ENCODE results near the gene LDB2. TPM values are rescaled to one million over a fixed set of nuclear protein-coding genes. Genes with fewer than 3 reads are reported as not detected.
"Not testable (repeated sequence)": the region's sequence is repeated elsewhere in the genome, so short reads cannot be mapped to it uniquely, and the experiment has no call there.

Gene LDB2
- polyA plus RNA-seq, 2 donors: 3.5 to 4.4 TPM

GRCh38 chr4:16544251-16544721 is 354.2 kb downstream of the LDB2 start:
- H3K9me3 ChIP-seq (ENCODE audit: control insufficient read depth in 2 of 2, insufficient read depth in 1 of 2, low read depth in 1 of 2, low read length in 1 of 2): no peaks in the 10 kb centered on the region
- no peak overlapping the region for H3K4me3 ChIP-seq (ENCODE audit: low read depth in 1 of 2, low read length in 2 of 2)
- WGBS, 2 donors: 65 to 72% methylated on average over 6 of the region's 6 CpGs
- H3K27ac ChIP-seq (ENCODE audit: low read depth in 2 of 2, low read length in 1 of 2): no peak overlapping the region
- no peaks in the 10 kb centered on the region for H3K36me3 ChIP-seq (ENCODE audit: control insufficient read depth in 2 of 2, insufficient read depth in 2 of 2, low read length in 1 of 2)
- no peaks in the 10 kb centered on the region for H3K27me3 ChIP-seq (ENCODE audit: control insufficient read depth in 1 of 2, insufficient read depth in 2 of 2, low read length in 2 of 2)
- no peaks in the 10 kb centered on the region for H3K4me1 ChIP-seq (ENCODE audit: control insufficient read depth in 2 of 2, insufficient read depth in 2 of 2, low read length in 1 of 2)

GRCh38 chr4:16537926-16538325 is 360.5 kb downstream of the LDB2 start:
- WGBS, 2 donors: 46 to 58% methylated on average over 1 of the region's 1 CpG
- peaks cover 0 to 4% of the 10 kb centered on the region in 2 donors for H3K4me1 ChIP-seq (ENCODE audit: control insufficient read depth in 2 of 2, insufficient read depth in 2 of 2, low read length in 1 of 2)

GRCh38 chr4:16532240-16532970 is 366.0 kb downstream of the LDB2 start:
- Histone ChIP-seq H3K4me1 (ENCODE audit: control insufficient read depth in 2 of 2, insufficient read depth in 2 of 2, low read length in 1 of 2) (peaks cover 0 to 2% of the 10 kb centered on the region in 2 donors), H3K36me3 (ENCODE audit: control insufficient read depth in 2 of 2, insufficient read depth in 2 of 2, low read length in 1 of 2) (no peaks in the 10 kb centered on the region), H3K27me3 (ENCODE audit: control insufficient read depth in 1 of 2, insufficient read depth in 2 of 2, low read length in 2 of 2) (peaks cover 0 to 6% of the 10 kb centered on the region in 2 donors), H3K27ac (ENCODE audit: low read depth in 2 of 2, low read length in 1 of 2) (no peak overlapping the region), H3K9me3 (ENCODE audit: control insufficient read depth in 2 of 2, insufficient read depth in 1 of 2, low read depth in 1 of 2, low read length in 1 of 2) (no peaks in the 10 kb centered on the region), H3K4me3 (ENCODE audit: low read depth in 1 of 2, low read length in 2 of 2) (no peak overlapping the region)
- WGBS, 2 donors: 13 to 32% methylated on average over 6 of the region's 6 CpGs

More at GRCh38 chr4:16537926-16538325, 360.5 kb downstream of the LDB2 start:
- Histone ChIP-seq H3K36me3 (ENCODE audit: control insufficient read depth in 2 of 2, insufficient read depth in 2 of 2, low read length in 1 of 2) (no peaks in the 10 kb centered on the region), H3K9me3 (ENCODE audit: control insufficient read depth in 2 of 2, insufficient read depth in 1 of 2, low read depth in 1 of 2, low read length in 1 of 2) (no peaks in the 10 kb centered on the region), H3K4me3 (ENCODE audit: low read depth in 1 of 2, low read length in 2 of 2) (no peak overlapping the region), H3K27ac (ENCODE audit: low read depth in 2 of 2, low read length in 1 of 2) (no peak overlapping the region), H3K27me3 (ENCODE audit: control insufficient read depth in 1 of 2, insufficient read depth in 2 of 2, low read length in 2 of 2) (peaks cover 0 to 4% of the 10 kb centered on the region in 2 donors)

- H3K4me1 ChIP-seq (ENCODE audit: control insufficient read depth in 2 of 2, insufficient read depth in 2 of 2, low read length in 1 of 2): no peaks in the 10 kb centered on the region
Observed at GRCh38 chr4:16530688-16531635, 367.5 kb downstream of the LDB2 start.

GRCh38 chr4:16524911-16525554 is 373.4 kb downstream of the LDB2 start:
- Histone ChIP-seq H3K4me1 (ENCODE audit: control insufficient read depth in 2 of 2, insufficient read depth in 2 of 2, low read length in 1 of 2) (no peaks in the 10 kb centered on the region), H3K4me3 (ENCODE audit: low read depth in 1 of 2, low read length in 2 of 2) (no peak overlapping the region), H3K27ac (ENCODE audit: low read depth in 2 of 2, low read length in 1 of 2) (peak overlapping the region in 1 of 2 donors; percentile 16), H3K36me3 (ENCODE audit: control insufficient read depth in 2 of 2, insufficient read depth in 2 of 2, low read length in 1 of 2) (no peaks in the 10 kb centered on the region), H3K9me3 (ENCODE audit: control insufficient read depth in 2 of 2, insufficient read depth in 1 of 2, low read depth in 1 of 2, low read length in 1 of 2) (no peaks in the 10 kb centered on the region), H3K27me3 (ENCODE audit: control insufficient read depth in 1 of 2, insufficient read depth in 2 of 2, low read length in 2 of 2) (no peaks in the 10 kb centered on the region)
- 77 to 81% methylated on average over 5 of the region's 5 CpGs for WGBS, 2 donors

More at GRCh38 chr4:16530688-16531635, 367.5 kb downstream of the LDB2 start:
- Histone ChIP-seq H3K9me3 (ENCODE audit: control insufficient read depth in 2 of 2, insufficient read depth in 1 of 2, low read depth in 1 of 2, low read length in 1 of 2) (no peaks in the 10 kb centered on the region), H3K27me3 (ENCODE audit: control insufficient read depth in 1 of 2, insufficient read depth in 2 of 2, low read length in 2 of 2) (peaks cover 0 to 5% of the 10 kb centered on the region in 2 donors), H3K4me3 (ENCODE audit: low read depth in 1 of 2, low read length in 2 of 2) (no peak overlapping the region), H3K36me3 (ENCODE audit: control insufficient read depth in 2 of 2, insufficient read depth in 2 of 2, low read length in 1 of 2) (no peaks in the 10 kb centered on the region), H3K27ac (ENCODE audit: low read depth in 2 of 2, low read length in 1 of 2) (no peak overlapping the region)
- WGBS, 2 donors: 68 to 74% methylated on average over 3 of the region's 3 CpGs

GRCh38 chr4:16524406-16524805 is 374.0 kb downstream of the LDB2 start:
- Histone ChIP-seq H3K4me3 (ENCODE audit: low read depth in 1 of 2, low read length in 2 of 2) (no peak overlapping the region), H3K36me3 (ENCODE audit: control insufficient read depth in 2 of 2, insufficient read depth in 2 of 2, low read length in 1 of 2) (no peaks in the 10 kb centered on the region), H3K27me3 (ENCODE audit: control insufficient read depth in 1 of 2, insufficient read depth in 2 of 2, low read length in 2 of 2) (no peaks in the 10 kb centered on the region), H3K9me3 (ENCODE audit: control insufficient read depth in 2 of 2, insufficient read depth in 1 of 2, low read depth in 1 of 2, low read length in 1 of 2) (no peaks in the 10 kb centered on the region), H3K4me1 (ENCODE audit: control insufficient read depth in 2 of 2, insufficient read depth in 2 of 2, low read length in 1 of 2) (no peaks in the 10 kb centered on the region), H3K27ac (ENCODE audit: low read depth in 2 of 2, low read length in 1 of 2) (no peak overlapping the region)
- WGBS, 2 donors: 70 to 77% methylated on average over 5 of the region's 5 CpGs

- H3K4me1 ChIP-seq (ENCODE audit: control insufficient read depth in 2 of 2, insufficient read depth in 2 of 2, low read length in 1 of 2); H3K36me3 ChIP-seq (ENCODE audit: control insufficient read depth in 2 of 2, insufficient read depth in 2 of 2, low read length in 1 of 2); H3K9me3 ChIP-seq (ENCODE audit: control insufficient read depth in 2 of 2, insufficient read depth in 1 of 2, low read depth in 1 of 2, low read length in 1 of 2); H3K4me3 ChIP-seq (ENCODE audit: low read depth in 1 of 2, low read length in 2 of 2); H3K27ac ChIP-seq (ENCODE audit: low read depth in 2 of 2, low read length in 1 of 2); H3K27me3 ChIP-seq (ENCODE audit: control insufficient read depth in 1 of 2, insufficient read depth in 2 of 2, low read length in 2 of 2): not testable (repeated sequence)
- WGBS, 2 donors: 90 to 95% methylated on average over 6 of the region's 6 CpGs
Observed at GRCh38 chr4:16523526-16523925, 374.9 kb downstream of the LDB2 start.

GRCh38 chr4:16521156-16521915 is 377.1 kb downstream of the LDB2 start:
- Histone ChIP-seq H3K4me1 (ENCODE audit: control insufficient read depth in 2 of 2, insufficient read depth in 2 of 2, low read length in 1 of 2) (no peaks in the 10 kb centered on the region), H3K36me3 (ENCODE audit: control insufficient read depth in 2 of 2, insufficient read depth in 2 of 2, low read length in 1 of 2) (no peaks in the 10 kb centered on the region), H3K27me3 (ENCODE audit: control insufficient read depth in 1 of 2, insufficient read depth in 2 of 2, low read length in 2 of 2) (no peaks in the 10 kb centered on the region), H3K9me3 (ENCODE audit: control insufficient read depth in 2 of 2, insufficient read depth in 1 of 2, low read depth in 1 of 2, low read length in 1 of 2) (no peaks in the 10 kb centered on the region), H3K27ac (ENCODE audit: low read depth in 2 of 2, low read length in 1 of 2) (no peak overlapping the region), H3K4me3 (ENCODE audit: low read depth in 1 of 2, low read length in 2 of 2) (no peak overlapping the region)
- whole genome bisulfite sequencing, 2 donors: 36 to 65% methylated on average over 1 of the region's 1 CpG
